Stimulated activated CD4-positive, alpha-beta T cell treated with anti-CD3 and anti-CD28 coated beads, TNF-alpha, amount 100 ng/mL, for 1 hour (primary cell): ENCODE results near the gene EGFL7.
A peak's percentile ranks its signal among the peaks of the same experiment; 100 is the strongest.
"Not testable (repeated sequence)": the region's sequence is repeated elsewhere in the genome, so short reads cannot be mapped to it uniquely, and the experiment has no call there.

Experiments
- DNase-seq, 3 donors: peaks; one replicate each; pipeline ENCODE4 v3.0.0-alpha.2; 2020; ENCODE audit warnings: low read depth in 3 of 3, low spot score in 1 of 3

Gene EGFL7

GRCh38 chr9:136624184-136624951 lies 38.3 kb upstream of the EGFL7 start:
- DNase-seq = no peak

DNA sequence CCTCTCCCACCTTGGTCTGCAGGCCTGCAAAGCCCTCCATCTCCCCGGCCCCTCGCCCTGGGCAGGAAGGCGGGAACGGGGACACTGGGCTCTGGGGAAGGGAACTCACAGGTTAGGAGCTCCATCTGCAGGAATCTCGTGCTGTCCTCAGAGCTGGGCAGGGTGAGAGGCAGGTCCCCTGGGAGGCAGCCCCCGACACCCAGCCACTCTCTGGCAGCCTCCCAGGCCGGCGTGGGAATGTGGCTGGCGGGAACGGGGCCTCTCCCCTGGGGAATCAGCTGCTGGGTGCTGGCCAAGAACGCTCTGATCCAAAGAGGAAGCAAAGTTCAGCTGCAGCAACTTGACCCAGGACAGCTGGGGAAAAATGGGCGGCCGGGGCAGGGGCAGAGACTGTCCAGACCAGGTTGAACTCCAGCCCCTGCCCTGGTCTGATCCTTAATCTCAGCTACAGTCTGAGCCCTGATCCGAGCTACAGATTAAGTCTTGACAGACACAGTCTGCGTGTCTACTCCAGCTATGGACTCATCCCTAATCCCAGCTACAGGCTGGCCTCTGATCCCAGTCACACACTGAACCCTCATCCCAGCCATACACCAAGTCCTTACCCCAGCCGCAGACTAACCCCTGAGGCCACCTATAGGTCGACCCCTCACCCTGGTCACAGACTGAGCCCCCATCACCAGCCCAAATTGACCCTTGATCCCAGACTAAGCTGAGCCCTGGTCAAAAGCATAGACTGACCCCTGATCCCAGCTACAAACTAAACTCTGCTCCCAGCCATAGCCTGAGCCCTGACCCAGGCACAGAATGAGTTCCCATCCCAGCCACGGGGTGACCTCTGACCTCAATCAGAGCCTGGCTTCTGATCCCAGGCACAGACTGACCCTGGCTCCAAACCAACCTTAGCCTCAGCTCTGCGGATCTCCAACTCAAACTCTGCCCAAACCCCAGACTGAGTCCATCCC lies 37.3 kb upstream of the EGFL7 start:
- no peak for DNase-seq

DNA sequence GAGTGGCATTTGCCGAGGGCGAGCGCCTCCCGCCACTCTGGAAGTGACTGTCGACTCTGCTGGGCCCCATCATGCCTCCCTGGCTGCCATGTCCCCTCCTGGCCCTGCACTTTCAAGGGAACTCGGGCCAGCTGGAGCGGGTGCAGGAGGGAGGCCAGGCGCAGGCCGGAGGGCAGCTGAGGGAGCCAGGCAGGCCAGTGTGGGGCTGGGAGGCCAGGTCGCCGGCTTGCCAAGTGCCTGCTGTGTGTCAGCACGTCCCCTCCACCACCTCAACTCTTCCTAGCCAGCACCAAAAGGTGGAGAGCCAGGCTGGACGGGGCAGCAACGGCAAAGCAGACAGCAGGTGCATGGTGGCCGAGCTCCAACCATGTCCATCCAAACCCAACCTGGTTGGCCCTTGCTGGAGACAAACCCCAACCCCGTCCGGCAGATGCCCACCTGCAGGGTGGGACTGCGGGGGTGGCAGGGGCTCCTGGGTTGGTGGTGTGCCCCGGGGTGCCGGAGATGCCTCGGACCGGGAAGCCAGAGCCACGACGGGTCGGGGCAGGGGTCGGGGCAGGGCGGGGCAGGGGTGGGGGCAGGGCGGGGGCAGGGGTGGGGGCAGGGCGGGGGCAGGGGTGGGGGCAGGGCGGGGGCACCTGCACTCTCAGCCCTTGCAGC lies 36.5 kb upstream of the EGFL7 start:
- DNase-seq = no peak

DNA sequence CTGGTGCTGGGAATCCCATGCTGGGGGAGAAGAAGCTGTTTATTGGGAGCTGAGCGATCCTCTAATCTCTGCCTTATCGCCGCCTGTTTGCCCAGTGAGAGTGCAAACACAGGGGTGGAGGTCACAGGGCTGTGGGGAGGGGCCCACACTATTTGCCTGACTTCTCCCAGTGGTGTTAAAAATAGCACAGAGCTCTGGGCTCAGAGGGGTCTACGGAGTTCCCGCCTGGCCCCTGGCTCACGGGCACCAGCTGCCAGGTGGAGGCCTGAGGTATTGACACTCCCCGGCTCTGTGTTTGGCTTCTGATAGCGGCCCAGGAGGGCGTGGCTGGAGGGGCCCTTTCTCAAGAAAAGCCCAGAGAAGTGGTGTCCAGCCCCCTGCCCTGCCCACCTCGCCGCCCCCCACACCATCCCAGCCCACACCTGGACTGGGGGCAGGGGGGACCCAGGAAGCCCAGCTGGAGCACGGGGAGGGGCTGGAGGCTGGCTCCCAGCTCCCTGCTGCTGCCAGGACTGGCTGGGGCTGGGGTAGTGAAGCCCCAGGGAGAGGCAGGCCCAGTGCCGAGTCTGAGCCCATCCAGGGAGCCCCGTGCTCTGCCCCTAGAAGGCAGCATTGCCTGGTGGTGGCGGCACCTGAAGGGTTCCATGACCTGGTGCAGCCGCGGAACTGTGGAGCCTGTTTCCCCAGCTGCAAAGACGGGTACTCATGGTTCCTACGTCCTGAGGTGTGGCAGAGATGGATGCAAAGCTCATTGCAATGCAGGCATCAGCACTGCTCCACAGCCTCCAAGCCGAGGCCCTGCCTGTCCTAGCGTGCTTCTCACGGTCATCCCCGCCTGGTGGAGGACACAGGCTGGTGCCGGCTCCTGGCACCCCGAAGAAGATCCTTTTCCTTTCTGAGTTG lies 35.7 kb upstream of the EGFL7 start:
- no peak for DNase-seq

GRCh38 chr9:136627703-136628102 lies 35.0 kb upstream of the EGFL7 start:
- DNase-seq = no peak

- DNase-seq = no peak
These were observed 34.4 kb upstream of the EGFL7 start for GRCh38 chr9:136628268-136628667.

GRCh38 chr9:136629001-136629878 lies 33.5 kb upstream of the EGFL7 start:
- DNase-seq = no peak

- DNase-seq = peak; percentile 14 to 39 (median 15)
These were observed 32.6 kb upstream of the EGFL7 start for GRCh38 chr9:136629879-136630661.

- DNase-seq = no peak
These were observed 32.1 kb upstream of the EGFL7 start for GRCh38 chr9:136630662-136630992.

- DNase-seq = peak; percentile 54 to 57 (median 55)
These were observed 31.4 kb upstream of the EGFL7 start for GRCh38 chr9:136631038-136632000.

DNA sequence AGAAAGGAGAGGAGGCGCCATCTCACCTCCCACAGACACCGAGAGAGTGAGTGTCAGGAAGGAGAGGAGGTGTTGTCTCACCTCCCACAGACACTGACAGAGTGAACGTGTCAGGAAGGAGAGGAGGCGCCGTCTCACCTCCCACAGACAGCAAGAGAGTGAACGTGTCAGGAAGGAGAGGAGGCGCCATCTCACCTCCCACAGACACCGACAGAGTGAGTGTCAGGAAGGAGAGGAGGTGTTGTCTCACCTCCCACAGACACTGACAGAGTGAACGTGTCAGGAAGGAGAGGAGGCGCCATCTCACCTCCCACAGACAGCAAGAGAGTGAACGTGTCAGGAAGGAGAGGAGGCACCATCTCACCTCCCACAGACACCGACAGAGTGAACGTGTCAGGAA lies 30.6 kb upstream of the EGFL7 start:
- not testable (repeated sequence) for DNase-seq

GRCh38 chr9:136632491-136633106 lies 30.1 kb upstream of the EGFL7 start:
- DNase-seq = not testable (repeated sequence)

DNA sequence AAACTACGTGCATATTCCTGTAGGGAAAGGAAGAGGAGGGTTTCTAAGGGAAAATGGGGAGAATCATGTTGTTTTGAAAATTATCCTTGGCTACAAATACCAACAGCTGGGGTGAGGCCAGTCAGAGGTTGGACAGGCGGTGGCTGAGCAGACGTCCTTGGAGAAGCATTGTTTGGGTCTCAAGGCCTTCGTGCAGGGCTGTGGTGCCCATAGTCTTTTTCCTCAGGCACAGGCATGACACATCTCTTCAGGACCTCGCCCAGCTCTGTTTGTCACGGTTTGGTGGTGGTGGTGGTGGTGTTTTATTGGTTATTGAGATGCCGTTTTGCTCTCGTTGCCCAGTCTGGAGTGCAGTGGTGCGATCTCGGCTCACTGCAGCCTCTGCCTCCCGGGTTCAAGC lies 27.8 kb upstream of the EGFL7 start:
- no peak for DNase-seq

DNA sequence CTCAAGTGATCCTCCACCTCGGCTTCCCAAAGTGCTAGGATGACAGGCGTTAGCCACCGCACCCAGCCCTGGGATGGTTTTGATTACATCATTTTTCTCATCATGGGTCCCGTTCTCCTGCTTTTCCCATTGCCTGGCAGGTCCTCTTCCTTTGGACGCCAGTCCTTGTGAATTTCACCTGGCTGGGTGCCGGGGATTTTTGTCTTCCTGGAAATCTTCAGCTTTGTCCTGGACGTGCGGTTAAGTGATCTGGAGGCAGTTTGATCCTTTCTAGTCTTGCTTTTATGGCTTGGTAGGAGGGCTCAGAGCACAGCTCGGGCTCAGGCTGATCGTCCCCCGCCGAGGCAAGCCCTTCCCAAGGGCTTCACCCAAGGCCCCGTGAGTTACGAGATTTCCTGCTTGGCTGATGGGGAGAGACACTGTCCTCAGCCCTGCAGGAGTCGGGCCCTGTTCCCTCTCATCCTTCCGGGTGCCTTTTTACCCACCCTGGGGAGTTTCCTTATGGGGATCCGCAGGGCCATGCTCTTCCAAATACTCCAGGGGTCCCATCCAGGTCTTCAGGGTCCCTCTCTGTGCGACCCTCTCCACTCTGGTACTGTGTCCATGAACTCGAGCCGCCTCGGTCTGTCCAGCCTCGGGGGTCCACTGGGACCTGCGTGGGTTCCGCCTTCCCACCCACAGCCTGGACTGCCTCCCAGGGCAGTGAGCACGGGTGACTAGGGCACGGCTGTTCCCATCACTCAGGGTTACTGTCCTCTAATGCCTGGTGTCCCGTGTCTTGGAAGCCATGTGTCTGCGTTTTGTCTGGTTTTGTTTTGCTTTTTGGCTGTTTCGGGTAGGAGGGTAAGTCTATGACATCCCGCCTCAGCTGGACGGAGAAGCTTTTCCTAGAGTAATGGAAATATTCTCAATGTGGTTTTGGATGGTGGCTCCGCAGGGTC lies 22.3 kb upstream of the EGFL7 start:
- no peak for DNase-seq

DNA sequence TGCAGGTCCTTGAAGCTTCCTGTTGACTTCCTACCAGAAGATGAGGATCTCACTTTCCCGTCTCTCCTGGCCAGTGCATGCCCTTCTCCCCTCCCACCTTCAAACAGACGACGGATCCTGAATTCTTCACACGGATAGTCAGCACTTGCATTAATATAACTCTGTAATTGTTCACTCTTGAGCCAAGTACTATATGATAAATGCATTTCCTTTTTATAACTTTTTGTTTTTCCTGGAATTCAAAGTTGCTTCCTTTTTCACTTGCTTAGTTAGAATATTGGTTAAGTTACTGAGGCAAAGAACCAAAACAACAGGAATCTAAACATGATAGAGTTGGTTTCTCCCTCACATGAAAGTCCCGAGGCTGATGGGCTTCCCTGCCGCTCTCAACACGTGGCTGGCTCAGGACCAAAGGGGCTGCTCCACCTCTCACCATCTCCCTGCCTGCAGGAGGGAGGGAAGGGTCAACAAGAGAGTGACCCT lies 20.2 kb upstream of the EGFL7 start:
- DNase-seq = no peak
